NCI-H128 (cell line): ENCODE data around the gene POU3F3.
A peak's percentile ranks its signal among the peaks of the same experiment; 100 is the strongest.

ENCODE experiments used
- DNase-seq: peaks from one replicate; lab custom pipeline; 2025; ENCODE audit not compliant: unreplicated experiment; lab: John Stamatoyannopoulos, UW

The POU3F3 gene

DNA sequence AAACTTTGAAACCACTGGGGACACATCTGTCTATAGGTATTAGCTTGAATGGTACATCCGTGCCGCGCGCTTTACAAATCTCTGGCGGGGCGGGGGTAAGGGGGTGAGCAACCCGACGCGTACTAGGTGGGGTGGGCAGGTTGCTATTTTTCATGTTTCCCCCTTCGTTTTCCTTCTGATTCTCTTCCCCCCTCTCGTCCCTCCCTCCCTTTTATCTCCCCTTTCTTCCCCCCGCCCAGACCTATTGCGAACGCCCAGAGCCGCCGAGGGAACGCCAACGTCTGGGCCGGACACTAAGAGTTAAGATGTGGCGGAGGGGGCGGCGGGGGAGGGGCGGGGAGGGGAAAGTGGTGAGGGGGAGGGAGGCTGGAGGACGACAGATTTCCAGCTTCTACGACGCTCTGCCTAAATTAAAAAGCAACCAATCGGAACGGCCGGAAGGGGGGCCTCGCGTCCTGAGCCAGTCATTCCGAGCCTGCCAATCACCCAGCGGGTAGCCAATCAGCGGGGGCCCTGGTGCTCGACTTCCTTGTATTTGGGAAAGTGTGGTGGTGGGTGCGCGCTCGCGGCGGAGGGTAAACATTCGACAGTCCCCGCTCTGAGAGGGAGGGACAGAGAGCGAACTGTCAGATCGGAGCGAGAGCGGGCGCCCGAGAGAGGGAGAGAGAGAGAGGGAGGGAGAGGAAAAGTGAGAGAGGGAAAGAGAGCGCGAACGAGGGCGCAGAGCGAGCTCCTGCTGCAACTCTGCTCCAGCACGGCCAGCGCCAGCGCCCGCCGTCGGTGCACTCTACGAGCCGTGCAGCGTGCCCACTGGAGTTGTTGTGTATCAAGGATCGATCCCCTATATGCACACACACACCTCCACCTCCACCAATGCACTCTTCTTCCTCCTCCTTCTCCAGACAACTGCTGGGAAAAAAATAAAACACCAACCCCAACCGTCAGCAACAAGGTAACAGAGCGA lies at the start of gene POU3F3:
POU3F3 (plus strand) TSS at position 582 of the 964 bp plus-strand sequence. CDS start 1,396 bp downstream, outside the sequence.
- DNase-seq = peak; percentile 97

- DNase-seq = no peak
Observed at GRCh38 chr2:104804148-104804890, 49.6 kb upstream of the POU3F3 start.

GRCh38 chr2:104812286-104812685 lies 41.6 kb upstream of the POU3F3 start:
- DNase-seq = no peak

- no peak for DNase-seq
Observed at GRCh38 chr2:104816143-104816542, 37.8 kb upstream of the POU3F3 start.

DNA sequence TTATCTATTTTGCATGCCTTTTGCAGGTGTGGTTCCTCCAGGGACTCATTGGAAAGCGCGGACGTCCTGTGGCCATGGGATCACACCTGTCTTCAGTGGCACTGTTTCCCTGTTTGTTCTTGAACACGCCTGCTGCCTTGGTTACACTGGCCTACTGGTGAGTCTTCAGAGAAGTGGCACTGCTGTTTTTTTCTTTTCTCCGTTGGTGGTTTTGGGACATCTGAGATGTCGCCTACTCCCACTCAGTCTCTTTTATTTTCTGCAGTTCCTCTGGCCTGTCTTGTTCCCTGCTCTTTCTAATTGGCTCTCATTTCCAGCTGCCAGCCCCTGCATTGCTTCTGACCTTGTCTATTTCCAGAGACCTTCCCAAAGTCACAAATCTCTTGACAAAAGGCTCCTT lies 35.7 kb upstream of the POU3F3 start:
- no peak for DNase-seq

GRCh38 chr2:104820126-104820525 lies 33.8 kb upstream of the POU3F3 start:
- DNase-seq = no peak

GRCh38 chr2:104825124-104825865 lies 28.6 kb upstream of the POU3F3 start:
- no peak for DNase-seq

GRCh38 chr2:104826016-104826415 lies 27.9 kb upstream of the POU3F3 start:
- no peak for DNase-seq

DNA sequence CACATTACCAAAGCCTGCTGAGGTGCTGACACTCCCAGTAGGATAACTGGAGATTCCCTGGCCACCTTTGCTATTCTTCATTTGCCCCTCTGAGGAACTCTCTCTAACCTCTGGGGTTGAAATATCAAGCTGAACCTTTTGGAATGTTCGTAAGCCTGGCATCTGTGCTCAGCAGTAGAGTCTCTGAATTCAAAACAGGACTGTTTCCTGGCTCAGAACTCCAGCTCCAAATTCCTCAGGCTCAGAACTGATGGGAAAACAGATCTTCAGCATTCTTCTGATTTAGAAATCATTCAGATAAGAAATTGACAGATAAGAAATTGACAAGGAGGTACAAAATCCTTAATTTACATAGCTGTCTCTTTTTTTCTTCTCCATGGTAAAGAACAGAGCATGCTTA lies 22.2 kb upstream of the POU3F3 start:
- DNase-seq = no peak

- DNase-seq = no peak
Observed at GRCh38 chr2:104834431-104835153, 19.3 kb upstream of the POU3F3 start.

GRCh38 chr2:104836265-104836664 lies 17.6 kb upstream of the POU3F3 start:
- no peak for DNase-seq

DNA sequence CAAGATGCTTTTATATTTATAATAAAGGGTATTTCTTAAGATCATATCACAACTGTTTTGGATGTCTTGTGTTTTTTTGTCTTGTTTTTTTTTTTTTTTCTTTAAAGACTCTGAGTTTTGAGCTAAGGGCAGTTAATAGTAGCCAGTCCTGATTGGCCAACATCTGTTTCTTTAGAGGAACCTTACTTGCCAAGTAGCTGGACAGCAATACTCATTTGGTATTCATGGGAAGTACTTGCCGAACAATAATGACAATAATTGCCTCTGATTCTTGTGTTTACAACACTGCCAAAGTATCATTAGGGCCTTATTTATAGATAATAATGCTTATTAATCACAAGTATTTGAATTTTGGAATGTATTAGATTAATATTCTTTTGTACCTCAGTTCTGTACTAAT lies 17.1 kb upstream of the POU3F3 start:
- no peak for DNase-seq

- no peak for DNase-seq
Observed at GRCh38 chr2:104840156-104840555, 13.8 kb upstream of the POU3F3 start.

DNA sequence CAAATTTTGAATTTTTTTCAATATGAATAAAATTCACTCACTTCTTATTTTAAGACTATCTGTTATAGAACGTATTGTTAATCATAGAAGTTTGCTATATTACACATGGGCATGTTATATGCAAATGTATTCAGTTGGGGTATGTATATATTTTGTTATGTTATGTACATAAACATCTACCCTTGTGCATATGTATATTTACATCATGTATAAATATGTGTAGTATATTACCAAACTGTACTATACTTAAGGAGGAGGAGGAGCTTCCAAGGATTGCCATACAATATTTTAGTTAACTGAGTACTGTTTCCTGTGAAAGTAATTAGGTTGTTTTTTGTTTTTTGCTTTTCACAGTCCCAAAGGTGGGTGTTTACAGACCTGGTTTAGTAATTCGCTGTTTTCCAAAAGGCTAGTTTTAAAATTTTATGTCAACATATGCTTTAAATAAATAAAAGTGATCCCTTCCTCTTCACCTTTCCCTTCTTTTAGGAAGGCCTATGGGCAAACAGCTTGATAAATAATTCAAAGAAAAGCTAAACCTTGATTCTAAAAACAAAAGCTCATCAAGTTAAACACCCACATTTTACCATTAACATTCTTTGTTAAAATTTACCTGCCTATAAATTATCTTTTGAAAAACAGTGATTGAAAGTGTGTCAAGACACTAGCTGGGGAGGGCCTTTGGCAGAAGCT lies 12.9 kb upstream of the POU3F3 start:
- no peak for DNase-seq

DNA sequence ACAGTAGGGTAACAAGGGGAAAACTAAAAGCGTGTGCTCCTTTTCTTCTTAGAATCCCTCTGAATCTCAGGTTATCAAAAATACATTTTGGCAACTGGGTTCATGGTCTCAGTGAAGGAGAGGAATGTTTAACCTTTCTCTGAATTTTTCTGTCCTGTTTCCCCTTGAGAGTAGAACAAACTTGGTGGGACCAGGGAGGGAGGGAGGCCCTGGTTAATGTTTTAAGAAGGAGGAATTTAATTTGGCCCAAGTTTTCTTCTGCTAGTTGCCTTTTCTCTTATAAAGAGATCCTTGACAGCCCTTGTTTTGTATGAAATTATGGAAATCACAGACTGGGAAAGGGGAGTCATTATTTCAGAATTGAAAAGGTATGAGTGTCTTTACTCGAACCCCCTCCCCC lies 12.2 kb upstream of the POU3F3 start:
- DNase-seq = no peak

GRCh38 chr2:104844807-104845551 lies 8.9 kb upstream of the POU3F3 start:
- no peak for DNase-seq

DNA sequence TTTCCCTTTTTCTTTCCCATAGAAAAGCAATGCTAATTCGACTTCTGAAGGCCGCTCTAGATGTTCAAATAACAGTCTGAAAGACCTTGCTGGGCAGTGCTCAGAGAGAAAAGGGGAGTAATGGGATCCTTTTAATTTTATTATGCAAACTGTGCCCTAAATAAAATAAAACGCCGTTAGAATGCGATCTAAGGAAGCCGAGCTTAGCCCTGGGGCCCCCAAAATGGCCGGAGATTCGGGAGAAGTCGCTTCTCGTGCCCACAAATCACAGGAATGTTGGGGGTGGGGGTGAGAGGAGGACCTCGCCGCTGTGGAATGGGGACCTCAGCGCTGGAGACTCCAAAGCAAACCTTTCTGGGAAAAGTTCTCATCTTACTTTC lies 8.4 kb upstream of the POU3F3 start:
- no peak for DNase-seq

DNA sequence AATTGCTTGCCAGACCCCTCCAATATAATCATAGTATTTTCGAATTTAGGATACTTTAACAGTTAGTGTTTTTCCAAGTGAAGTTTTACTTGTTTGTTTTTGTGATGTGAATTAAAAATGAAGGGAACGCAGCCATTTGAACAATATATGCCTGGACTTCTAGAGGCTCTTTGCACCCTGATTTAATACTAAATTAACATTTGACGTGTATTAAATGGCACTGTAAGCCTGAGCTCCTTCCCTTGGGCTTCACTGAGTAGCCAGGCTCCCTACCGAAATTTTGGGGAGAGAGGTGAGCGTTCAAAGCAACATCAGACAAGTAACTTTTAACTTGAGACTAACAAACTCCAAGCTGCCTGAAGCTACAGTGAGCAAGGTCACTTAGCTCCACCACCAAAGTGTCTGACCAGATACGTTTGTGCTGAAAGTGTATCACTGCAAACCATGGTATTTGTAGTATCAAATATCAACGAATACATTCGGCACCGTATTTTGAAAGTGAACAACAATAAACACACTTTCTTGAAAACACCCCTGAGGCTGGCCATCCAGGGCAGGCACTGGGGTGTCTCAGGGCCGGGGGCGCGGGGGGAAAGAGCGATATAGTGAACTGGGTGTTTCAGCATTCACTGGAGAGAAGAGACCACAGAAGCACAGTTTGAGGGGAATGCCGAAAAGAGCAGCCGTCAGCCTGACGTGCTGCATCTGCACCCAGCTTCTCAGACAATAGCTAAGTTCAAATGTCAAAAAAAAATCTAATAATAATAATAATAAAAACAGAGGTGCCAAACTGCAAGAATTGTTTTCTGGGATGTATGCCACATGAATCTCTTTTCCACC lies 7.7 kb upstream of the POU3F3 start:
- no peak for DNase-seq
